Lower leg skin (tissue), 3 donors: Measurements from ENCODE around the gene TLE5.

Experiments
- CTCF ChIP-seq, 3 donors: fragments of 450-650 bp; IDR thresholded peaks; one replicate each; pipeline ENCODE4 v1.5.1; 2016; ENCODE audit warnings: antibody characterized with exemption in 3 of 3, mild to moderate bottlenecking in 3 of 3, moderate library complexity in 2 of 3
- POLR2A ChIP-seq, 2 donors: fragments of 450-650 bp; IDR thresholded peaks; one replicate each; pipeline ENCODE4 v1.6.1; 2016 to 2017; ENCODE audit warnings: antibody characterized with exemption in 2 of 2, mild to moderate bottlenecking in 1 of 2, moderate library complexity in 1 of 2

- TF ChIP-seq CTCF (IDR thresholded peaks at IDR 0.05) (no peak), POLR2A (IDR thresholded peaks at IDR 0.05) (no peak)
These were observed 10.9 kb upstream of the TLE5 start for GRCh38 chr19:3073159-3073563.
